Activated CD8-positive, alpha-beta memory T cell treated with anti-CD3 and anti-CD28 coated beads, Interleukin-2, amount 50 U/mL, for 24 hours (primary cell): ENCODE results near the gene POR.
A peak's percentile ranks its signal among the peaks of the same experiment; 100 is the strongest.
"Not testable (repeated sequence)": the region's sequence is repeated elsewhere in the genome, so short reads cannot be mapped to it uniquely, and the experiment has no call there.

Experiments
- DNase-seq: peaks from one replicate; pipeline ENCODE4 v3.0.0-alpha.2; 2020; ENCODE audit errors: extremely low read depth

POR gene

GRCh38 chr7:75991531-75992082 is 76.7 kb downstream of the POR start:
- DNase-seq = no peak

- DNase-seq = no peak
Measured at GRCh38 chr7:75992083-75992755, 77.3 kb downstream of the POR start.

DNA sequence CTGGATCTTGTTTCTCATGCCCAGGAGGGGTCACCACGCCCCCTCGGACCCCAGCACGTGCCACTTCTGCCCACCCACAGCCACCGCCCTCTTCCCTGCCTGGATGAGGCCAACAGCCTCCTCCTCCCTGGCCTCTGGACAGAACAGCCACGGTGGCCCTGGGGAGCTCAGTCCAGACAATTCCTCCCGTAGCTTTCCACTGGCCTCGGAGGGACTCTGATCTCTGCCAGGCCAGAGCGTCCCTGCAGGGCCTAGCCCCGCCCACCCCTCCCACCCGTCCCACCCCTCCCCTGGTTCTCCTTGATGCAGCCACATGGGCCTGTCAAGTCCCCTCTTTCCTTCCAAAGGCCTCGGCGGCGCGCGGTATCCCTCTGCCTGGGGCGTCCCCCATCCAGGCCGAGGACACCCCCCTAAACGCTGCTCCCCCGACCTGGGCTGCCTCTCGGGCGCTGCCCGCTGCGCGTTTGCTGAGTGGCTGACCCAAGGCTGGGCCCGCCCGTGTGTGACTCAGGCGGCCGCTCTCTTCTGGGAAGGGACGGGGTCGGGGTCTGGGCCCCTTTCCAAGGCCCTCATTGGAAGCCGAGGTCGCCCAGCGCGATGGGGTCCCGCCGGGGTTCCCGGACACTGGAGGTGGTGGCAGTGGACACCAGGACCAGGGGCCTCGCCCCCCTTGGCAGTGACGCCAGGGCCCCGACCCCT is 78.9 kb downstream of the POR start:
- no peak for DNase-seq

- peak; percentile 75 for DNase-seq
Measured at GRCh38 chr7:75994388-75995051, 79.6 kb downstream of the POR start, which contains the start of gene TMEM120A. Gene TMEM120A, minus strand, starts transcription at chr7:75994595. Its CDS starts 25 bp downstream, at chr7:75994570.

DNA sequence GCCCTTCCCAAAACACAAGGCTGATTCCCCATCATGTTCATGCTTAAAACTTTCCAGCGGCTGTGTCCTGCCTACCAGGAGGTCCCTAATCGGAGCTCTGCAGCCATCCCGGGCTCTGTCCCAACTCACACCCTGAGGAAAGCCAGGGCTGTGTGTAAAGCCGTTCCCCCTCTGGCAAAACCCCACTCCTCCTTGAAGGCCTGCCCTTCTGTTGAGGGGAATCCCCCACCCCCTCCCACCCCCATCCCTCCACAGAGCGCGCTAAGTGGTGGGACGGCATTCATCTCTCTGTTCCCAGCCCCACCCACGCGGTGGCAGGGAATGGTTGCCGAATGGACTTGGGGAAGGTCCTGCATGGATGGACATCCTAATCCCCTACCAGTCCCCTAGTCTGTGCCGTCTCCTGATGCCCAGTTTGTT is 80.1 kb downstream of the POR start:
- DNase-seq = no peak

DNA sequence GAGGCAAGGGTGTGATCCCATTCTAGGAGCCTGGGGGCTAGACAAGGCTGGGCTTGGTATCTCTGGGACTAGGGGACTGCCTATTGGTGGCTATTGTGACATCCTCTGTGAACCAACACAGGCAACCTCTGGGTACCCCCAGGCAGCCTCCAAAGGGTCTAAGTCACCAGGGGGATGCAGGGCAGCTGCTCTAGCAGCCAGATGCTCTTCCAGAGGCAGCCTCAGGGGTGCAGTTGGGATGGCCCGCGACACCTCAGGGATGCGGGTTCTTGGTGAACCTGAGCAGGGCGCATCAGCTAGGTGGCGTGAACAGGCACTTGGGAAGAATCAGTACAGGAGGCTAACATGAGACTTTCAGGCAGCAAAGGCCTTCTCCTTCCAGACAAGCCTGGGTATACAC is 81.0 kb downstream of the POR start:
- no peak for DNase-seq

GRCh38 chr7:75996476-75996875 is 81.5 kb downstream of the POR start:
- DNase-seq = no peak

- no peak for DNase-seq
Measured at GRCh38 chr7:75998038-75998437, 83.1 kb downstream of the POR start.

GRCh38 chr7:76000566-76000965 is 85.6 kb downstream of the POR start:
- DNase-seq = no peak

GRCh38 chr7:76002139-76002538 is 87.2 kb downstream of the POR start:
- no peak for DNase-seq

DNA sequence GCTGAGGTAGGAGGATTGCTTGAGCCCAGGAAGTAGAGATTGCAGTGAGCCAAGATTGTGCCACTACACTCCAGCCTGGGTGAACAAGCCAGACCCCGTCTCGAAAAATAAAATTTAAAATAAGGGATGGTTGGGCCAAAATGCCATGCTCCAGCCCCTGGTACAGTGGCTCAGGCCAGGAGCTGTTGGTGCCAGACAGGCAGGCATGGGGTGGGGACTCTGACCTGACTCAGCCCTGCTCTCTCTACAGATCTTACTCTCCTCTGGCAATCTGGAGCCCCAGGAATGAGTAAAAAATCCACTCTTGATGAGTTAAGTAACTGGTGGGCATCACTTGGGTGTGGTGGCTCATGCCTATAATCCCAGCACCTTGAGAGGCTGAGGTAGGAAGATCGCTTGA is 87.9 kb downstream of the POR start:
- no peak for DNase-seq

- no peak for DNase-seq
Measured at GRCh38 chr7:76003351-76003750, 88.4 kb downstream of the POR start.

DNA sequence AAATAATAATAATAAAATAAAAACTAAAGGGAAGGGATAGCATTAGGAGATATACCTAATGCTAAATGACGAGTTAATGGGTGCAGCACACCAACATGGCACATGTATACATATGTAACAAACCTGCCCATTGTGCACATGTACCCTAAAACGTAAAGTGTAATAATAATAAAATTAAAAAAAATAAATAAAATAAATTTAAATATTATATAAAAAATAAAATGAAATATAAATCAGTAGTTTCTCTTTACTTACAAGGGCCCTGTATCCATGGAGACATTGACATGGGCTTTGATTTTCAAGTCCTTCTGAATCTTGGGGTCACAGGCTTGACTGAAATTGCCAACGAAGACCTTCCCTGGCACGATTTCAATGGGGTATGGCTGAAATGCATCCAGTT is 90.0 kb downstream of the POR start:
- DNase-seq = not testable (repeated sequence)

GRCh38 chr7:76008156-76008687 is 93.3 kb downstream of the POR start:
- no peak for DNase-seq

GRCh38 chr7:76009672-76010600 is 95.0 kb downstream of the POR start:
- DNase-seq = no peak

GRCh38 chr7:76011442-76011861 is 96.5 kb downstream of the POR start:
- no peak for DNase-seq

- DNase-seq = no peak
Measured at GRCh38 chr7:76016191-76016947, 101.4 kb downstream of the POR start.

DNA sequence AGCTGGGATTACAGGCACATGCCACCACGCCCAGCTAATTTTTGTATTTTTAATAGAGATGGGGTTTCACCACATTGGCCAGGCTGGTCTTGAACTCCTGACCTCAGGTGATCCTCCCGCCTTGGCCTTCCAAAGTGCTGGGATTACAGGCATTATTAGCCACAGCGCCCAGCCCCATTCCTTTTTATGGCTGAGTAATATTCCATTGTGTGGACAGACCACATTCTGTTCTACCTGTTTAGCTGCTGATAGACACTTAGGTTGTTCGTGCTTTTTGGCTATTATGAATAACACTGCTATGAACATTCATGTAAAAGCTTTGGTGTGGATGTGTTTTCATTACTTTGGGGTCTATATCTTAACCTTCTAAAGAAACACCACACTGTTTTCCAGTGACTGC is 103.6 kb downstream of the POR start:
- not testable (repeated sequence) for DNase-seq

GRCh38 chr7:76020031-76020714 is 105.2 kb downstream of the POR start:
- DNase-seq = peak; percentile 24
